ENCODE data around the gene THRA.

Gene THRA

DNA sequence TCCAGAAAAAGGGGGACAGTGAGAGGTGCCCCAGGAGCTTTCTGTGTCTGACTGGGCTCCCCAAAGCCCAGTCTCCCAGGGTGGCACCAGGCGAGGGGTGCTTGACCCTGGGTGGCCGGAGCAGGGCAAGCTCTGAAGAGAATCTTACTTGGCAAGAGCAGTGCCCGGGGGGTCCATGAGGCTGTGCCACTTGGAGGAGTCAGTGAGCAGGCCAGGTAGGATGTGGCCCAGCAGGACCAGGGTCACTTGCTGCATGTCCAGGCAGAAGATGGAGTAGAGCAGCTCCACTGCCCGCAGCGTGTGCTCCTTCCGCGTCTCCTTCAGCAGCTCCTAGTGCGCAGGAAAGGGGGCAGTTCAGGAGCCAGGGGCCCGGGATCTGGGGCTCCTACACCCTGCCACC lies 40.3 kb upstream of the THRA start:
- Histone ChIP-seq H3F3A (ENCODE audit: low read depth) (no peaks in the 10 kb centered on the region), H3K9me3 (ENCODE audit: insufficient read depth, low read depth, low read length) (no peaks in the 10 kb centered on the region), H3K9ac (ENCODE audit: low read depth, low read length, poor library complexity, severe bottlenecking) (no peak overlapping the region), H3K79me2 (ENCODE audit: insufficient read depth, low read length) (no peaks in the 10 kb centered on the region), H3K27me3 (ENCODE audit: insufficient read depth, low read length, poor library complexity, severe bottlenecking) (no peaks in the 10 kb centered on the region), H3K4me2 (ENCODE audit: low read depth, low read length, poor library complexity, severe bottlenecking) (no peak overlapping the region), H3K4me1 (ENCODE audit: insufficient read depth, low read length, poor library complexity, severe bottlenecking) (no peaks in the 10 kb centered on the region), H3K9me2 (replicated peaks; ENCODE audit: low read depth, low read length) (no peaks in the 10 kb centered on the region), H3K36me3 (ENCODE audit: insufficient read depth, low read length) (peaks cover 36% of the 10 kb centered on the region; the same call in 1 of the 2 replicates), H2AFZ (ENCODE audit: low read length) (no peak overlapping the region), H3K4me3 (ENCODE audit: low read length, poor library complexity, severe bottlenecking) (no peak overlapping the region), H4K20me1 (ENCODE audit: insufficient read depth, low read length, poor library complexity, severe bottlenecking) (no peaks in the 10 kb centered on the region)
- TF ChIP-seq EZH2phosphoT487 (IDR thresholded peaks at IDR 0.05; ENCODE audit: borderline replicate concordance) = no peak
- TF ChIP-seq, protein P1, sequence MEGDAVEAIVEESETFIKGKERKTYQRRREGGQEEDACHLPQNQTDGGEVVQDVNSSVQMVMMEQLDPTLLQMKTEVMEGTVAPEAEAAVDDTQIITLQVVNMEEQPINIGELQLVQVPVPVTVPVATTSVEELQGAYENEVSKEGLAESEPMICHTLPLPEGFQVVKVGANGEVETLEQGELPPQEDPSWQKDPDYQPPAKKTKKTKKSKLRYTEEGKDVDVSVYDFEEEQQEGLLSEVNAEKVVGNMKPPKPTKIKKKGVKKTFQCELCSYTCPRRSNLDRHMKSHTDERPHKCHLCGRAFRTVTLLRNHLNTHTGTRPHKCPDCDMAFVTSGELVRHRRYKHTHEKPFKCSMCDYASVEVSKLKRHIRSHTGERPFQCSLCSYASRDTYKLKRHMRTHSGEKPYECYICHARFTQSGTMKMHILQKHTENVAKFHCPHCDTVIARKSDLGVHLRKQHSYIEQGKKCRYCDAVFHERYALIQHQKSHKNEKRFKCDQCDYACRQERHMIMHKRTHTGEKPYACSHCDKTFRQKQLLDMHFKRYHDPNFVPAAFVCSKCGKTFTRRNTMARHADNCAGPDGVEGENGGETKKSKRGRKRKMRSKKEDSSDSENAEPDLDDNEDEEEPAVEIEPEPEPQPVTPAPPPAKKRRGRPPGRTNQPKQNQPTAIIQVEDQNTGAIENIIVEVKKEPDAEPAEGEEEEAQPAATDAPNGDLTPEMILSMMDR (conservative IDR thresholded peaks at IDR 0.05; ENCODE audit: low read length) = no peak

DNA sequence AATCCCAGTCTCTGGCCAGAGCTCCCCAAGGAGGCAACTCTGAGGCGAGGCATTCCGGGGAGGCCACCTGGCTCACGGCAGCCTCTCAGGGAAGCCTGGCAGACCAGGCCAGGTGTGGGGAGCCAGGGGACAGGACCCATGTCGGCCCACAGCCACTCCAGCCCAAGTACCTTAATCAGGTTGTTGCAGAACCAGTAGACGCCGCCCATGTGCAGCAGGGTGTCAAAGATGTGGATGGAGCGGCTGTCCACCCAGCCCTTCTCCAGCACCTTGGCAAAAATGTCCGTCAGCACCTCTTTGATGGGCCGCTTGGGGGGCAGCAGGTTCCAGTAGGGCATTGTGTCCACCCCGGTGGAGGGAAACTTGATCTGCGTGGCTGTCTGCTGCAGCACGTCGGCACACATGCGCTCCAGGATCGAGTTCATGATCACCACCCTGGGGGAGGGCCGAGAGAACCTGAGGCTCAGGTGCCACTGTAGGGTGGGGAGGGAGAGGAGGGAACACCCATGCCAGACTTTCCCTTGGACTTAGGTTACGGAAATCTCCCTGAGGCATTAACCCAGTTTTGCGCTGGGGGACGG lies 39.7 kb upstream of the THRA start:
- H3K79me2 ChIP-seq (ENCODE audit: insufficient read depth, low read length) = no peaks in the 10 kb centered on the region
- H2AFZ ChIP-seq (ENCODE audit: low read length) = no peak overlapping the region
- H3K9me3 ChIP-seq (ENCODE audit: insufficient read depth, low read depth, low read length) = no peaks in the 10 kb centered on the region
- H3K36me3 ChIP-seq (ENCODE audit: insufficient read depth, low read length) = peaks cover 36% of the 10 kb centered on the region; the same call in 1 of the 2 replicates
- H3K9me2 ChIP-seq (replicated peaks; ENCODE audit: low read depth, low read length) = no peaks in the 10 kb centered on the region
- no peak overlapping the region for H3K4me3 ChIP-seq (ENCODE audit: low read length, poor library complexity, severe bottlenecking)
- no peaks in the 10 kb centered on the region for H3K27me3 ChIP-seq (ENCODE audit: insufficient read depth, low read length, poor library complexity, severe bottlenecking)
- no peak overlapping the region for H3K4me2 ChIP-seq (ENCODE audit: low read depth, low read length, poor library complexity, severe bottlenecking)
- no peaks in the 10 kb centered on the region for H4K20me1 ChIP-seq (ENCODE audit: insufficient read depth, low read length, poor library complexity, severe bottlenecking)
- H3K9ac ChIP-seq (ENCODE audit: low read depth, low read length, poor library complexity, severe bottlenecking) = no peak overlapping the region
- H3F3A ChIP-seq (ENCODE audit: low read depth) = no peaks in the 10 kb centered on the region
- TF ChIP-seq, protein P1 (conservative IDR thresholded peaks at IDR 0.05; ENCODE audit: low read length) = no peak
- no peaks in the 10 kb centered on the region for H3K4me1 ChIP-seq (ENCODE audit: insufficient read depth, low read length, poor library complexity, severe bottlenecking)

DNA sequence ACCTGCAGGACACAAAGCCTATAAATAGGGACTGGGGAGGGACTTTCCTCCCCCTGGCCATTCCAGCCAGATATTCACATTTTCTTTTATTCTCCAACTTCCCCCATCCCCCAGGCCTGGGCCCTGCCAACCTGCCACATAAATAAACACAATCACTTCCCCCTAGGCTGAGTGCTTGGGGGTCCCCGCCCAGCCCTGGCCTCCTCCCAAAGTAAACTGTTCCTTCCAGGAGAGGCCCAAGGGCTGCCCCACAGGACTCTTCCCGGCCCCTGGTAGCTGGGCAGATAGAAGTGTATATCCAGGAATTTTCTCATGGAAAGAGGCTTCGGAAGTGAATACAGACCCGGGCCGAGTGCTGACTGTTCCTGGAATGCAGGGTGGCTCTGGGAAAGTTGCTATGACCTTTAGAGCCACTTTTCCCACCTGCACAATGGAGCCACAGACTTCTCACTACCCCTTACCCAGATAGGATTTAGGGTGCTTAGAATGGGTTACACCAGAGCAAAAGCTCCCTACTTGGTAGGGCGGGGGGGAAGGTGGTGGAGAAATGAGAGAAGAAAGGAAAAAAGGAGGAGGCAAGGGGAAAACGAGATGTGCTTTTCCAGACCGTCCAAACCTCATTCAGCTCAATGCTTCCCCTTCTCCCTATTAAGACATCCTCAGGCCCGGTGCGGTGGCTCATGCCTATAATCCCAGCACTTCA lies 39.0 kb upstream of the THRA start:
- no peaks in the 10 kb centered on the region for H3K9me3 ChIP-seq (ENCODE audit: insufficient read depth, low read depth, low read length)
- H3K36me3 ChIP-seq (ENCODE audit: insufficient read depth, low read length) = peaks cover 36% of the 10 kb centered on the region; the same call in 1 of the 2 replicates
- no peaks in the 10 kb centered on the region for H4K20me1 ChIP-seq (ENCODE audit: insufficient read depth, low read length, poor library complexity, severe bottlenecking)
- H3K4me1 ChIP-seq (ENCODE audit: insufficient read depth, low read length, poor library complexity, severe bottlenecking) = no peaks in the 10 kb centered on the region
- no peak overlapping the region for H3K9ac ChIP-seq (ENCODE audit: low read depth, low read length, poor library complexity, severe bottlenecking)
- no peak overlapping the region for H3K4me3 ChIP-seq (ENCODE audit: low read length, poor library complexity, severe bottlenecking)
- H3F3A ChIP-seq (ENCODE audit: low read depth) = no peaks in the 10 kb centered on the region
- H3K9me2 ChIP-seq (replicated peaks; ENCODE audit: low read depth, low read length) = no peaks in the 10 kb centered on the region
- H3K27me3 ChIP-seq (ENCODE audit: insufficient read depth, low read length, poor library complexity, severe bottlenecking) = no peaks in the 10 kb centered on the region
- TF ChIP-seq, protein P1 (conservative IDR thresholded peaks at IDR 0.05; ENCODE audit: low read length) = no peak
- TF ChIP-seq EZH2phosphoT487 (IDR thresholded peaks at IDR 0.05; ENCODE audit: borderline replicate concordance) = no peak
- no peak overlapping the region for H3K4me2 ChIP-seq (ENCODE audit: low read depth, low read length, poor library complexity, severe bottlenecking)
- no peak overlapping the region for H2AFZ ChIP-seq (ENCODE audit: low read length)
- no peaks in the 10 kb centered on the region for H3K79me2 ChIP-seq (ENCODE audit: insufficient read depth, low read length)

All from Loucy (cell line).